ENCODE measurements around the gene MSLN. TPM values are rescaled to one million over a fixed set of nuclear protein-coding genes. Genes with fewer than 3 reads are reported as not detected.

Gene MSLN
- total and polyA plus RNA-seq, 2 experiments from 2014 or later = 0.10 TPM; not detected in 1

DNA sequence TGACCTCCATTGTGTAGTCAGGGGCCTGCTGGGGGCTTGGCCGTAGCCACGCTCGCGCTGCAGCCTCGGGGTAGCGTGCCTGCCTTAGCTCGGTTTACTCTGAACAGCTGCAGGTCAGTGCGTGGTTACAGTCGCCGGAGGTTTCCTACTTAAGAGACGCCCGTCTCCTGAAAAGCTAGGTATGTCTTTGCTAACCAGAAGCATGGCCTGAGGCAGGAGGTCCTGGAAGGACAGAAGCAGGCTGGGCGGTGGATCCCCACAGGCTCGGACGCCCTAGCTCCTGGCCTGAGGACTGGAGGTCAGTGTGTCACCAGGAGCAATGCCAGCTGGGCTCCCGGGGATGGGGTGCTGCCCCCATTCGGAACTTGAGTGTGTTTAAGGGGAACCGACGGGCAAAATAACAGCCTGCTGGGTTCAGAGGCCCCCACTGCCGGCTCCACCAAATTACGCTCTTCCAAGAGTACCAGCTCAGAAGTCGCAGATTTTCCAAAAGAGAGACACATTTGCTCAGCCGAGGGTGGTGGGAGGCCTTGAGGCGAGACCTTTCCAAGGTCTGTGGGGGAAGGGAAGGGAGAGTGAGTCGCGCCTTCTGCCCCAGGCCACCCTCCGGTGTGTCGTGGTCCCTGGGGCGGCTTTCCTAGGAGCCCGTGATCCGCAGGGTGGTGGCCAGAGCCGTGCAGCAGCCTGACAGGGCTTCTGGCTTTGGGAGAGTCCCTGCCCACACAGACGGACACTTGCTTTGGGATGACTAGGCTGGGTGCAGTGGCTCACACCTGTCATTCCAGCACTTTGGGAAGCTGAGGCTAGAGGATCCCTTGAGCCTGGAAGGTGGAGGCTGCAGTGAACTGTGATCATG is 43.9 kb downstream of the MSLN start:
- peaks cover 4% of the 10 kb centered on the region; the same call in 1 of the 2 replicates for H3K79me2 ChIP-seq (replicated peaks; ENCODE audit: insufficient read depth)
- DNase-seq (ENCODE audit: low spot score) (no peak), ATAC-seq (no peak)
- no peak overlapping the region for H2AFZ ChIP-seq
- no peak overlapping the region for H3K27ac ChIP-seq (ENCODE audit: low read depth)
- H3K27me3 ChIP-seq (ENCODE audit: insufficient read depth) = peaks cover 43% of the 10 kb centered on the region
- no peaks in the 10 kb centered on the region; the same call in 1 of the 2 replicates for H3F3A ChIP-seq (replicated peaks; ENCODE audit: low read depth)
- peaks cover 3% of the 10 kb centered on the region; the same call in 1 of the 2 replicates for H3K4me1 ChIP-seq (ENCODE audit: insufficient read depth)
- H3K4me2 ChIP-seq = no peak overlapping the region
- TF ChIP-seq EZH2phosphoT487 (IDR thresholded peaks at IDR 0.05; ENCODE audit: unreplicated experiment) (no peak), CREB1 (CRISPR knock-in tag; IDR thresholded peaks at IDR 0.05; ENCODE audit: low read depth) (no peak)
- TF ChIP-seq, protein P1, sequence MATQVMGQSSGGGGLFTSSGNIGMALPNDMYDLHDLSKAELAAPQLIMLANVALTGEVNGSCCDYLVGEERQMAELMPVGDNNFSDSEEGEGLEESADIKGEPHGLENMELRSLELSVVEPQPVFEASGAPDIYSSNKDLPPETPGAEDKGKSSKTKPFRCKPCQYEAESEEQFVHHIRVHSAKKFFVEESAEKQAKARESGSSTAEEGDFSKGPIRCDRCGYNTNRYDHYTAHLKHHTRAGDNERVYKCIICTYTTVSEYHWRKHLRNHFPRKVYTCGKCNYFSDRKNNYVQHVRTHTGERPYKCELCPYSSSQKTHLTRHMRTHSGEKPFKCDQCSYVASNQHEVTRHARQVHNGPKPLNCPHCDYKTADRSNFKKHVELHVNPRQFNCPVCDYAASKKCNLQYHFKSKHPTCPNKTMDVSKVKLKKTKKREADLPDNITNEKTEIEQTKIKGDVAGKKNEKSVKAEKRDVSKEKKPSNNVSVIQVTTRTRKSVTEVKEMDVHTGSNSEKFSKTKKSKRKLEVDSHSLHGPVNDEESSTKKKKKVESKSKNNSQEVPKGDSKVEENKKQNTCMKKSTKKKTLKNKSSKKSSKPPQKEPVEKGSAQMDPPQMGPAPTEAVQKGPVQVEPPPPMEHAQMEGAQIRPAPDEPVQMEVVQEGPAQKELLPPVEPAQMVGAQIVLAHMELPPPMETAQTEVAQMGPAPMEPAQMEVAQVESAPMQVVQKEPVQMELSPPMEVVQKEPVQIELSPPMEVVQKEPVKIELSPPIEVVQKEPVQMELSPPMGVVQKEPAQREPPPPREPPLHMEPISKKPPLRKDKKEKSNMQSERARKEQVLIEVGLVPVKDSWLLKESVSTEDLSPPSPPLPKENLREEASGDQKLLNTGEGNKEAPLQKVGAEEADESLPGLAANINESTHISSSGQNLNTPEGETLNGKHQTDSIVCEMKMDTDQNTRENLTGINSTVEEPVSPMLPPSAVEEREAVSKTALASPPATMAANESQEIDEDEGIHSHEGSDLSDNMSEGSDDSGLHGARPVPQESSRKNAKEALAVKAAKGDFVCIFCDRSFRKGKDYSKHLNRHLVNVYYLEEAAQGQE (IDR thresholded peaks at IDR 0.05; ENCODE audit: unreplicated experiment) = no peak
- TF ChIP-seq, protein P2, sequence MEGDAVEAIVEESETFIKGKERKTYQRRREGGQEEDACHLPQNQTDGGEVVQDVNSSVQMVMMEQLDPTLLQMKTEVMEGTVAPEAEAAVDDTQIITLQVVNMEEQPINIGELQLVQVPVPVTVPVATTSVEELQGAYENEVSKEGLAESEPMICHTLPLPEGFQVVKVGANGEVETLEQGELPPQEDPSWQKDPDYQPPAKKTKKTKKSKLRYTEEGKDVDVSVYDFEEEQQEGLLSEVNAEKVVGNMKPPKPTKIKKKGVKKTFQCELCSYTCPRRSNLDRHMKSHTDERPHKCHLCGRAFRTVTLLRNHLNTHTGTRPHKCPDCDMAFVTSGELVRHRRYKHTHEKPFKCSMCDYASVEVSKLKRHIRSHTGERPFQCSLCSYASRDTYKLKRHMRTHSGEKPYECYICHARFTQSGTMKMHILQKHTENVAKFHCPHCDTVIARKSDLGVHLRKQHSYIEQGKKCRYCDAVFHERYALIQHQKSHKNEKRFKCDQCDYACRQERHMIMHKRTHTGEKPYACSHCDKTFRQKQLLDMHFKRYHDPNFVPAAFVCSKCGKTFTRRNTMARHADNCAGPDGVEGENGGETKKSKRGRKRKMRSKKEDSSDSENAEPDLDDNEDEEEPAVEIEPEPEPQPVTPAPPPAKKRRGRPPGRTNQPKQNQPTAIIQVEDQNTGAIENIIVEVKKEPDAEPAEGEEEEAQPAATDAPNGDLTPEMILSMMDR (conservative IDR thresholded peaks at IDR 0.05; ENCODE audit: low read depth in 2 of 2) = no peak
- H3K9me3 Mint-ChIP-seq = peaks cover 3% of the 10 kb centered on the region; the same call in 2 of the 3 replicates
- H3K27me3 Mint-ChIP-seq (ENCODE audit: insufficient read depth, low read depth, poor library complexity) = peaks cover 28% of the 10 kb centered on the region
- no peaks in the 10 kb centered on the region for H3K36me3 ChIP-seq (ENCODE audit: insufficient read depth)
- no peaks in the 10 kb centered on the region for H3K9me2 ChIP-seq (ENCODE audit: insufficient read depth)
- H3K27ac Mint-ChIP-seq = no peak overlapping the region
- H3K4me3 ChIP-seq = no peak overlapping the region
- H3K36me3 Mint-ChIP-seq (ENCODE audit: low read depth) = 0 out of 3 replicates have a peak, but pooled peaks cover 3% of the 10 kb centered on the region
- no peaks in the 10 kb centered on the region for H4K20me1 ChIP-seq (replicated peaks; ENCODE audit: insufficient read depth)
- peaks cover 12% of the 10 kb centered on the region for H3K4me1 Mint-ChIP-seq
- no peak overlapping the region for H3K4me3 Mint-ChIP-seq

DNA sequence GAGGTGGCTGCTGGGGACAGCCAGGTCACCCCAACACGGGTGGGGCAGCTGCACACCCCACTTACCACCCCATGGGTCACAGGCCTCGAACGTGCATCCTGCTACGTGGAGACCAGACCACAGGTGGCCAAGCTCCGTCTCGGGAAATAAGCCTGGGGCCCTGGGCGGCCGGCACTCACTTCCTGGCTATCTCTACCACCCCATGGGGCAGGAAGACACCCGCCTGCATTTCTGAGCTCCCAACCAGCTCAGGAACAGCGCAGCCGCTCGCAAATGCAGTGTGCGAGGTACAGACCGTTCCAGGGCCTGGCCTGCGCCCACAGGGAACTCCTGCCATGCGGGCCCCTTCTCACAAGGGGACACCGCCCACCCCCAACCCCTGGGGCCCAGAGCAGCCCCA is 44.9 kb downstream of the MSLN start:
- Mint-ChIP-seq H3K27me3 (ENCODE audit: insufficient read depth, low read depth, poor library complexity) (peaks cover 31% of the 10 kb centered on the region), H3K4me3 (no peak overlapping the region)
- H3K27me3 ChIP-seq (ENCODE audit: insufficient read depth) = peaks cover 43% of the 10 kb centered on the region

More for the DNA sequence above, 44.9 kb downstream of the MSLN start:
- DNase-seq (ENCODE audit: low spot score) (no peak), ATAC-seq (no peak)
- Histone ChIP-seq H3K36me3 (ENCODE audit: insufficient read depth) (no peaks in the 10 kb centered on the region), H4K20me1 (replicated peaks; ENCODE audit: insufficient read depth) (no peaks in the 10 kb centered on the region; the same call in 1 of the 2 replicates), H2AFZ (no peak overlapping the region), H3F3A (replicated peaks; ENCODE audit: low read depth) (no peaks in the 10 kb centered on the region; the same call in 1 of the 2 replicates), H3K27ac (ENCODE audit: low read depth) (no peak overlapping the region), H3K79me2 (replicated peaks; ENCODE audit: insufficient read depth) (peaks cover 4% of the 10 kb centered on the region; the same call in 1 of the 2 replicates), H3K9me2 (ENCODE audit: insufficient read depth) (no peaks in the 10 kb centered on the region), H3K4me1 (ENCODE audit: insufficient read depth) (peaks cover 3% of the 10 kb centered on the region; the same call in 1 of the 2 replicates), H3K4me2 (no peak overlapping the region), H3K4me3 (no peak overlapping the region)
- Mint-ChIP-seq H3K36me3 (ENCODE audit: low read depth) (0 out of 3 replicates have a peak, but pooled peaks cover 3% of the 10 kb centered on the region), H3K4me1 (peaks cover 12% of the 10 kb centered on the region), H3K27ac (no peak overlapping the region), H3K9me3 (peaks cover 5% of the 10 kb centered on the region; the same call in 2 of the 3 replicates)
- TF ChIP-seq, protein P2 (conservative IDR thresholded peaks at IDR 0.05; ENCODE audit: low read depth in 2 of 2) = no peak
- peak; percentile 31; the same call in 1 of the 2 replicates for TF ChIP-seq POLR2AphosphoS5 (IDR thresholded peaks at IDR 0.05; ENCODE audit: low read depth)
